Fibroblast of pulmonary artery (primary cell): Measurements from ENCODE around the gene NUAK1.
"Not testable (repeated sequence)": the region's sequence is repeated elsewhere in the genome, so short reads cannot be mapped to it uniquely, and the experiment has no call there.

ENCODE experiments used
- DNase-seq: peaks from one replicate; pipeline ENCODE4 v3.0.0-alpha.2; 2010; ENCODE audit warnings: low read depth
- H3K4me3 ChIP-seq: replicated peaks from 2 replicates; pipeline ENCODE4 v1.5.1; 2011; ENCODE audit warnings: low read depth, mild to moderate bottlenecking, control low read depth, low read length, moderate library complexity
- TF ChIP-seq, protein P1 (sequence below): IDR thresholded peaks from 2 replicates; pipeline ENCODE4 v1.5.1; 2011; ENCODE audit warnings: mild to moderate bottlenecking, control low read depth, low read length, inconsistent platforms; ENCODE audit errors: missing control alignments

NUAK1 gene

DNA sequence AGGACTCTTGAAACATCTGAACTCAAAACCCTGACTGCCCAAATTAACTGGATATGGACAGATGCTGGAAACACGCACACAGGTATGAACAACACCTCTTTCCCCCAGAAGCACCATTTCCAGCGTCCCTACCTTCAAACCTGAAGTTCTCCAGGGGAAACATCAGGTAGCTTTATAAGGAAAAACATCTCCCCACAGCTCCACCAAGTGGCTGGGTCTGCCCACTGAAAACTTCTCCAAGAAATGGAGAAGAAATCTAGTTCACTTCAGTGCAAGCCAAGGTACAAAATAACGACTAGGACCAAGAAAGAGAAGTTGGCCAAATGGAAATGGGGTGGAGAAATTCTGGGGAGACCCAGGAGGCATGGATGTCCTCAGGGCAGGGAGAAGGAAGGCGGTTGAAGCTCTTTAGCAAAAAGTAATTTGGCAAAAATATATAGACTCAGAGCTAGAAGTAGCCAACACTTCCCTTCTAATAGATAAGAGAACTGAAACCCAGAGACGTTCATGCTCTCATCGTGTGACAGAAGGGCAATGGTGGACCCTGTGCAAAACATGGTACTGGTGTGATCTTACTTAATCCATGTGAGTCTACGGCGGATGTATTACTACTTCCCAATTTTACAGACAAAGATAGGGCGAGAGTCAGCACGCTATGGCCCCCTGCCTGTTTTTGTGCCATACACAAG is 10.5 kb upstream of the NUAK1 start:
- no peak overlapping the region for H3K4me3 ChIP-seq
- TF ChIP-seq, protein P1, sequence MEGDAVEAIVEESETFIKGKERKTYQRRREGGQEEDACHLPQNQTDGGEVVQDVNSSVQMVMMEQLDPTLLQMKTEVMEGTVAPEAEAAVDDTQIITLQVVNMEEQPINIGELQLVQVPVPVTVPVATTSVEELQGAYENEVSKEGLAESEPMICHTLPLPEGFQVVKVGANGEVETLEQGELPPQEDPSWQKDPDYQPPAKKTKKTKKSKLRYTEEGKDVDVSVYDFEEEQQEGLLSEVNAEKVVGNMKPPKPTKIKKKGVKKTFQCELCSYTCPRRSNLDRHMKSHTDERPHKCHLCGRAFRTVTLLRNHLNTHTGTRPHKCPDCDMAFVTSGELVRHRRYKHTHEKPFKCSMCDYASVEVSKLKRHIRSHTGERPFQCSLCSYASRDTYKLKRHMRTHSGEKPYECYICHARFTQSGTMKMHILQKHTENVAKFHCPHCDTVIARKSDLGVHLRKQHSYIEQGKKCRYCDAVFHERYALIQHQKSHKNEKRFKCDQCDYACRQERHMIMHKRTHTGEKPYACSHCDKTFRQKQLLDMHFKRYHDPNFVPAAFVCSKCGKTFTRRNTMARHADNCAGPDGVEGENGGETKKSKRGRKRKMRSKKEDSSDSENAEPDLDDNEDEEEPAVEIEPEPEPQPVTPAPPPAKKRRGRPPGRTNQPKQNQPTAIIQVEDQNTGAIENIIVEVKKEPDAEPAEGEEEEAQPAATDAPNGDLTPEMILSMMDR, result peak; percentile 86
- peak; percentile 49 for DNase-seq

GRCh38 chr12:106147956-106148355 is 9.2 kb upstream of the NUAK1 start:
- H3K4me3 ChIP-seq, result no peak overlapping the region
- TF ChIP-seq, protein P1, result no peak
- no peak for DNase-seq

DNA sequence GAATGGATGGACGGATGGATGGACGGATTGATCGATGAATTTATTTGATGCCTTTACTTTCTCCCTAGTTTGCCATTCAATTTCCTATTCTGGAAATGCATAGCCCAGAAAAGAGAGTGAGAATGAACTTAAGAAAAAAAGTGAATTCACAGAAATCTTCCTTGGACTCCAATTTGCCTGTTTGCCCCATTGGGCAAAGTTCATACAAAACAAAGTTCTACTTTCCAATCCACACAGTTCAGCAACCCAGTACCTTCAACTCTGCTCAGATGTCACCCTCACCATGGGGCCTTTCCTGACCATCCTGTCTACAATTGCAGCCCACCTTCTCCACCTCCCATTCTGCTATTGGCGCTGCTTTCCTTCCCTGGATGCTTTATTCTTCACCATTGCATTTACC is 8.2 kb upstream of the NUAK1 start:
- H3K4me3 ChIP-seq, result no peak overlapping the region
- DNase-seq, result no peak
- TF ChIP-seq, protein P1, result no peak

DNA sequence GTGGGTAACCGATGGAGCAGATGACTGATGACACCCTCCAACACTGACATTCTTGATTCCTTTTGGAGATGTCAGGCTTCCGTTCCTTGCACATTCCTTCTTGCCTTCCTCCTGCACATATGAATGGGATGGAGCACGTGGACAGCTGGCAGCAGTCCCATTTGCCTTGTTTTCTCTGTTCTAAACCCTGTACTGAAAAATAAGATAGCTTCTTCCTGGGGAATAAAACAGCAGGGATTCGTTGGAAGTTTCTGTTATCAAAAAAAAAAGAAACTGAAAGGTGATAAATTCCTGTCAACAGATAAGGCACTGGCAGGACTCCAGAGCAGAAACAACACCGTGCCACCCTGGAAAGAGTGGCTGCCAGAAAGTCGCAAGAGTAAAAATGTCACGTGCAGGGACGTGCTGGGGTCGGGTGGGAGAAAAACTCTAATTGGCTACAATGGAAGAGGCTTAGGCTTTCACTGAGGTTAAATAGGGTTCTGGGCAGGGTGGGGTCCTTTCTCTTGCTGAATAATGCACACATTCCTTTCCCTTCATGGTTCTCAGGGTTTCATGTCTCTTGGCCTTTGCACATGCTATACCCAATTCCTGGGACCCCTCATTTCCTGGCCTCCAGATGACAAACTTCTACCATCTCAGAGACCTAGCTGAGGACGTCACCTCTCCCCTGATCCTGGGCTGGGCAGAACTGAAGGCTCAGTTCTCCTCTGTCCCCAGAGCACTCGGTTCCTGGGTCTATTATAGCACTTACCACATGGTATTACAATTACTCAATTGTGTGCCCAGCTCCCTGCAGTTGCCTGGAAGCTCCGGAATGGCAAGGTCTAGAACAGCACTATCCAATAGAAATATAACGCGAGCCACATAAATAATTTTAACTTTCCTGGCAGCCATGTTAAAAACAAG is 7.0 kb upstream of the NUAK1 start:
- H3K4me3 ChIP-seq, result no peak overlapping the region
- TF ChIP-seq, protein P1, result no peak
- peak; percentile 67 for DNase-seq

GRCh38 chr12:106144847-106145246 is 6.1 kb upstream of the NUAK1 start:
- no peak overlapping the region for H3K4me3 ChIP-seq
- DNase-seq, result no peak
- TF ChIP-seq, protein P1, result no peak

DNA sequence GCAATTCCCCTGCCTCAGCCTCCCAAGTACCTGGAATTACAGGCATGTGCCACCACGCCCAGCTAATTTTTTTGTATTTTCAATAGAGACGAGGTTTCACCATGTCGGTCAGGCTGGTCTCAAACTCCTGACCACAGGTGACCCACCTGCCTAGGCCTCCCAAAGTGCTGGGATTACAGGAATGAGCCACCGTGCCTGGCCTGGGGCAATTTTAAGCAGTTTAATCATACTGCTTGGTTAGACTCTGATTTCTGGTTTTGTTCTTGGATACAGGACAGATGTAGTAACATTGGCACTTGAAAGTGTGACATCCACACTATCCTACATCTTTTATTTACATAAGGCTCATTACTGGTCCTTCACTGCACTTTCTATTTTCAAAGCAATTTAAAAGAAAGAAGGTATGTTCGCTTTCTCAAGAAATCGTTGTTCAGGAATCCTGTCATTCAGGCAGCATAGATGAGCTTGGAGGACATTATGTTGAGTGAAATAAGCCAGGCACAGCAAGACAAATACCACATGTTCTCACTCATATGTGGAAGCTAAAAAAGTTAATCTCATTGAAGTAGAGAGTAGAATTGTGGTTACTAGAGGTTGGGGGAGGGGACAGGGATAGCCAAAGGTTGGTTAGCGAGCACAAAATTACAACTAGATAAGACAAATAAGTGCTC is 4.0 kb upstream of the NUAK1 start:
- H3K4me3 ChIP-seq, result no peak overlapping the region
- TF ChIP-seq, protein P1, result no peak
- no peak for DNase-seq

GRCh38 chr12:106141920-106142319 is 3.2 kb upstream of the NUAK1 start:
- not testable (repeated sequence) for H3K4me3 ChIP-seq, DNase-seq
